Esophagus squamous epithelium (tissue), 5 donors: ENCODE results near the gene SYT13. TPM values are rescaled to one million over a fixed set of nuclear protein-coding genes. Genes with fewer than 3 reads are reported as not detected.

Experiments
- DNase-seq: peaks from one replicate; lab custom pipeline; 2025; lab: John Stamatoyannopoulos, UW
- H3K27ac ChIP-seq, 4 donors: fragments of 200-600 bp; sonication (generic); one replicate each; pipeline ENCODE4 v1.5.1; 2016 to 2019; ENCODE audit warnings: mild to moderate bottlenecking in 1 of 4
- H3K27me3 ChIP-seq, 4 donors: fragments of 200-600 bp; sonication (generic); 1 replicate in 3 of 4; 2 replicates in 1 of 4; pipeline versions ENCODE4 v1.5.1 to v1.6.0; 2017 to 2021; ENCODE audit warnings: antibody characterized with exemption in 1 of 4
- H3K36me3 ChIP-seq, 3 donors: fragments of 200-600 bp; sonication (generic); one replicate each; pipeline ENCODE4 v1.5.1; 2016 to 2019
- H3K4me1 ChIP-seq, 3 donors: fragments of 200-600 bp; sonication (generic); one replicate each; pipeline ENCODE4 v1.5.1; 2017 to 2019
- H3K4me3 ChIP-seq, 4 donors: fragments of 200-600 bp; sonication (generic); 1 replicate in 3 of 4; 2 replicates in 1 of 4; pipeline ENCODE4 v1.5.1; 2016 to 2019; ENCODE audit warnings: mild to moderate bottlenecking in 2 of 4, moderate library complexity in 1 of 4
- H3K9me3 ChIP-seq, 3 donors: fragments of 200-600 bp; sonication (generic); one replicate each; pipeline ENCODE4 v1.5.1; 2016 to 2019
- CTCF ChIP-seq, 6 experiments: fragments of 450-650 bp in 4 of 6; fragments of 200-600 bp in 2 of 6; sonication (generic) in 2 of 6; IDR thresholded peaks; one replicate each; pipeline ENCODE4 v1.5.1; 2016 to 2019; ENCODE audit warnings: antibody characterized with exemption in 6 of 6, mild to moderate bottlenecking in 4 of 6, moderate library complexity in 4 of 6
- POLR2A ChIP-seq, 4 donors: fragments of 450-650 bp; IDR thresholded peaks; one replicate each; pipeline ENCODE4 v1.6.1; 2017; ENCODE audit warnings: antibody characterized with exemption in 4 of 4, mild to moderate bottlenecking in 4 of 4, moderate library complexity in 3 of 4
- WGBS, 2 donors: methylation state at CpG; one replicate each; pipeline ENCODE4 v1.1.5; 2018; 5-methylcytosine and 5-hydroxymethylcytosine counted together
- intact Hi-C: fragments of 100-400 bp; cut with DNase I; formaldehyde crosslinking; loops from one replicate; pipeline ENCODE4 v1.15.0; 2022
- total RNA-seq, 4 donors: library from RNA; depleted of rRNA; stranded (reverse); fragments of >200 nt; gene quantifications; one replicate each; pipeline ENCODE4 v1.1.0, GENCODE V29; 2016
- donor health status: DM: yes; HTN: yes; CAD: no.

Gene SYT13
- total RNA-seq, 4 donors from 2014 or later = 0.04 to 0.15 TPM; not detected in 2

DNA sequence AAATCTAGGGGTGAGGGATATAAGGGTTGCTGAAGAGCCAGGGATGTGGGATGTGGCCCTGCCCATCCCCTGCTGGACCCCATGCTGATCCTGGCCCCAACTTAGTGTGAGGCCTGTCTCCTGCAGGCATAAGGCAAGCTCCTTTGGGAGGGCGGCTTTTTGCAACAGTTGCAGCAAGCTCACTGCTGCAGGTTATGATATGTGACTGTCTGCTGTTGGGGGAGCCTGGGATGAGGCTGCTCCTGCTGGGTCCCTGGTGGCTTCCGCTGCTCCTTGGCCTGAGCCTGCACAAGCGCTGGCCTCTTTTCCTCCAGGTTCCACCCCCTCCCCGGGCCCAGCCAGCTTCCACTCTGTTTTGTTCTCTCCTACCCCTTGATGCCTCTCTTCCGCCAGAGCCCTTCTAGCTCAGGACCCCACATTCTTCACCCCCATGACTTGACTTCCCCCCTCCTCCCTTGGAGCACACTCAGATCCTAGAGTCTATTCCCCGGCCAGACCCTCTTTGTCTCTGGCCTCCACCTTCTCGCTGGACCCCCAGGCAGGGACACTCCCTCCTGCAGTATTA lies 35.0 kb upstream of the SYT13 start:
- Histone ChIP-seq H3K4me3 (no peak overlapping the region), H3K27me3 (peaks cover 0 to 46% (median 0%) of the 10 kb centered on the region in 4 donors), H3K36me3 (no peaks in the 10 kb centered on the region), H3K4me1 (no peaks in the 10 kb centered on the region), H3K9me3 (no peaks in the 10 kb centered on the region), H3K27ac (no peak overlapping the region)
- DNase-seq = no peak
- intact Hi-C loops = no loop called here
- 75 to 81% methylated on average over 6 to 7 of the region's 7 CpGs for WGBS, 2 donors
- TF ChIP-seq POLR2A (IDR thresholded peaks at IDR 0.05) = no peak
- no peak for TF ChIP-seq CTCF (IDR thresholded peaks at IDR 0.05)

DNA sequence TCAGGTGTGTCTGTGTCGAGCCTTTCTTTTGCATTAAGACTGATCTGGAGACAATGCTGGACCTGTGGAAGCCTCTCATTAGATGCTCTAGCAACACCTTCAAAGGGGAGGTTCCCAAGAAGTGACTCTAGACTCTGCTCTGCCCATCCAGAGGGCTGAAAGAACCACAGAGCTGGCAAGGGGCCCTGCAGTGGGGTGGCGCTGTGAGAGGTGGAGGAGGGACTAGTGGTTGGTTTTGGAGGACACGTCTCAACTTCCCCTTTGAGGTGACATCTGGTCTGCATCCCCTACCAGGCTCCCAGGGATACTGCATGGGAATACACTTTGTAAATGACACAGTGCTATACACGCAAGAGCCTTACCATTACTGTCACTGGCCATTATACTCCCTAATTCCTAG lies 34.2 kb upstream of the SYT13 start:
- Histone ChIP-seq H3K27ac (no peak overlapping the region), H3K27me3 (peaks cover 0 to 41% (median 0%) of the 10 kb centered on the region in 4 donors), H3K4me1 (no peaks in the 10 kb centered on the region), H3K9me3 (no peaks in the 10 kb centered on the region), H3K4me3 (no peak overlapping the region), H3K36me3 (no peaks in the 10 kb centered on the region)
- 73 to 79% methylated on average over 4 of the region's 4 CpGs for WGBS, 2 donors
- intact Hi-C loops = no loop called here
- no peak for DNase-seq
- TF ChIP-seq CTCF (IDR thresholded peaks at IDR 0.05) = no peak
- TF ChIP-seq POLR2A (IDR thresholded peaks at IDR 0.05) = no peak

DNA sequence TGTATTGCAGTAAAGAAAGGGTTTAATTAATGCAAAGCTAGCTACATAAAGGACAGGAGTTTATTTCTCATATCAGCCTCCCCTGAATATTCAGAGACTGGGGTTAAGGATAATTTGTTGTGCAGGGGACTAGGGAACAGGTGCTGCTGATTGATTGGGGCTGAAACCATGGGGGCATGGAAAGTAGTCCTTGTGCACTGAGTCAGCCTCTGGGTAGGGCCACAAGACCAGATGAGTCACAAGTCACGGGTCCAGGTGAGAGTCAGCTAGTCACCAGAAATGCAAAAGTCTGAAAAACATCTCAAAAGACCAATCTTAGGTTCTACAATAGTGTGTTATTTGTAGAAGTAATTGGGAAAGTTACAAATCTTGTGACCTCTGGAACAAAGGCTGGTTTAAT lies 32.9 kb upstream of the SYT13 start:
- Histone ChIP-seq H3K4me1 (no peaks in the 10 kb centered on the region), H3K36me3 (no peaks in the 10 kb centered on the region), H3K27me3 (peaks cover 0 to 39% (median 0%) of the 10 kb centered on the region in 4 donors), H3K27ac (no peak overlapping the region), H3K9me3 (no peaks in the 10 kb centered on the region), H3K4me3 (no peak overlapping the region)
- intact Hi-C loops = no loop called here
- DNase-seq = no peak
- TF ChIP-seq CTCF (IDR thresholded peaks at IDR 0.05) (no peak), POLR2A (IDR thresholded peaks at IDR 0.05) (no peak)
- WGBS, 2 donors = 40 to 53% methylated on average over 1 of the region's 1 CpG

DNA sequence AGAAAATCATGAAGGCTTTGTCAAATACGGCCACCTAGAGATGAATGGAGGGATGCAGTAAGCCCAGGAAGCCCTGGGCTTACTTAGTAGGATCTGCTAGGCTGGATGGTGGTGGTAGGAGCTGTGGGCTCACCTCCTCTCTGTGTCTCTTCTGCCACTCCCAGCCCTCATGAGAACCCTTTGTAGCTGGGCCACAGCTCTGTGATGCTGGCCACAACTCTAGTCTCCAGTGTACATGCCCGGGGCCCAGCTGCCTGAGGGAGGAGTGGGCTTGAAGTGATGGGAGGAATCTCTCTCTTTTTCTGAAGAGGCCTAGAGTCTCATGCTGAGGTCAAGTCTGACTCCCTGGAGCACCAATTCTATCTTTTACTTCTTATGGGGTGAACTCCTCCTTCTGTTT lies 32.4 kb upstream of the SYT13 start:
- no peak overlapping the region for H3K4me3 ChIP-seq
- 88 to 96% methylated on average over 2 of the region's 2 CpGs for WGBS, 2 donors
- intact Hi-C loops = no loop called here
- H3K36me3 ChIP-seq = no peaks in the 10 kb centered on the region
- H3K4me1 ChIP-seq = no peaks in the 10 kb centered on the region
- no peak overlapping the region for H3K27ac ChIP-seq
- H3K27me3 ChIP-seq = peaks cover 0 to 39% (median 0%) of the 10 kb centered on the region in 4 donors
- DNase-seq = no peak
- TF ChIP-seq CTCF (IDR thresholded peaks at IDR 0.05) (no peak), POLR2A (IDR thresholded peaks at IDR 0.05) (no peak)
- H3K9me3 ChIP-seq = no peaks in the 10 kb centered on the region

- DNase-seq = no peak
- 85 to 87% methylated on average over 9 of the region's 9 CpGs for WGBS, 2 donors
- peaks cover 0 to 33% (median 0%) of the 10 kb centered on the region in 4 donors for H3K27me3 ChIP-seq
- H3K4me3 ChIP-seq = no peak overlapping the region
- no peaks in the 10 kb centered on the region for H3K4me1 ChIP-seq
- no peak overlapping the region for H3K27ac ChIP-seq
- intact Hi-C loops = no loop called here
- H3K36me3 ChIP-seq = no peaks in the 10 kb centered on the region
- no peak for TF ChIP-seq POLR2A (IDR thresholded peaks at IDR 0.05)
- no peak for TF ChIP-seq CTCF (IDR thresholded peaks at IDR 0.05)
- no peaks in the 10 kb centered on the region for H3K9me3 ChIP-seq
Observed at GRCh38 chr11:45316258-45316657, 30.1 kb upstream of the SYT13 start.
